NCI-H2196 (cell line): Measurements from ENCODE around the gene RAB19.
A peak's percentile ranks its signal among the peaks of the same experiment; 100 is the strongest.
"Not testable (repeated sequence)": the region's sequence is repeated elsewhere in the genome, so short reads cannot be mapped to it uniquely, and the experiment has no call there.

Experiments
- DNase-seq: peaks from one replicate; lab custom pipeline; 2025; ENCODE audit not compliant: unreplicated experiment; lab: John Stamatoyannopoulos, UW

RAB19 gene

DNA sequence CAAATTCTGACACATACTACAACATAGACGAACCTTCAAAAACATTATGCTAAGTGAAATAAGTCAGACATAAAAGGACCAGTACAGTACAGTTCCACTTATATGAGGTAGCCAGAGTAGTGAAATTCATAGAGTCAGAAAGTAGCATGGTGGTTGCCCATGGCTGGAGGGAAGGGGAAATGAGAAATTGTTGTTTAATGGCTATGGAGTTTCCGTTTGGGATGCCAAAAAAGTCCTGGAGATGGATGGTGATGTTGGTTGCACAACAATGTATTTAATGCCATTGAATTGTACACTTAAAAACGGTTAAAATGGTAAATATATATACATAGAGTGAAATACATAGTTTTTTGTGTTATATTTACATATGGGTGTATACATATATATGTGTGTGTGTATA, 3.5 kb upstream of the RAB19 start:
- no peak for DNase-seq

- DNase-seq, result no peak
Observed at GRCh38 chr7:140402178-140402835, 1.6 kb upstream of the RAB19 start.

GRCh38 chr7:140404565-140405065, 757 bp downstream of the RAB19 start:
- no peak for DNase-seq

DNA sequence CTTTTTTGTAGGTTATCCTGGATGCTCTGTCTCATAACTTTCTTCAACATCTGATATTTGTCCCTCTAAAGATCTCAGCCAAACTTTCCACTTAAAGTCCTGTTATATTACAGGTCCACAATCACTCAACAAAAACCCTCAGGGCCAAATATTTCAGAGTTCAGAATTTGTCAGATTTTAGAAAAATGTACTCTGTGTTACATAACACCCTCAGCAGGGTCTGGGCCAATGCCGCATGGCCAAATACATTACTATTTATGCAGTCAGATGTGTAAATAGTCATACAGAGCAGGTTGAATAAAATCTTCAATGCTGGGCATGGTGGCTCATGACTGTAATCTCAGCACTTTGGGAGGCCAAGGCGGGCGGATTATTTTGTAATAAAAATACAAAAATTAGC, 11.5 kb downstream of the RAB19 start:
- no peak for DNase-seq

- not testable (repeated sequence) for DNase-seq
Observed at GRCh38 chr7:140415816-140416215, 12.0 kb downstream of the RAB19 start.

GRCh38 chr7:140416560-140416959, 12.7 kb downstream of the RAB19 start:
- DNase-seq, result no peak

DNA sequence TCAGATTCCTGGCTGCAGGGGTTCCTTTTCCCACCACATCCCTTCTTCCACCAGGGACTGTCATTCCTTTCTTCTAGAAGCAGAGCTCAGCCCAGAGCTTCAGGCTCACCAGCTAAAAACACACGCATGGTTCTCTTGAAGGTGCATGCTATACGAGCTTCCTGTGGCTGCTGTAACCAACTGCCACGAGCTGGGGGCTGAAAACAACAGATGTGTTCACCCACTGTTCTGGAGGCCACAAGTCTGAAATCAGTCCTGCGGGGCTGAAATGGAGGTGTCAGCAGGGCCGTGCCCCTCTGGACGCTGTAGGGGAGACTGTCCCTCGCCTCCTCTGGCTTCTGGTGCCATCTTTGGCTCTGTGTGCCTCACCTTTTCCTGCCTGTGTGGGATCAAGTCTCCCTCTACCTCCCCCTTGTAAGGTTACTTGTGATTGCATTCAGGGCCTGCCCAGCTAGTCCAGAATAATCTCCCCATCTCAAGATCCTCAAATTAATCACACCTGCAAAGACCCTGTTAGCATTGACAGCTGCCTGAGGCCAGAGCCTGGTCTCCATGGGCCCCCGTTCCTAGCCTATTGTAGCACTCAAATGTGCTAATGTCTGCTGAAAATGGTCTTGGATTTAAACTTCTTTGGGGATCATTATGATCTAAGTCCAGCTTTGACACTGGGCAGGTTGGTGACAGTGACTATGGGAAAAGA, 13.7 kb downstream of the RAB19 start:
- DNase-seq, result no peak

DNA sequence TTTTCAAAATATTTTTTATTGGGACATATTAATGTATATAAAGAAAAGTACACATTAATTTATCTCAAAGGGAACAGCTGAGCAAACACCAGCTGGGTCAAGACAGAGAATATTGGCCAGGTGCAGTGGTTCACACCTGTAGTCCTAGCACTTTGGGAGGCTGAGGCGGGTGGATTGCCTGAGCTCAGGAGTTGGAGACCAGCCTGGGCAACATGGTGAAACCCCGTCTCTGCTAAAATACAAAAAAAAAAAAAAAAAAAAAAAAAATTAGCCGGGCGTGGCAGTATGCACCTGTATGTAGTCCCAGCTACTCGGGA, 14.3 kb downstream of the RAB19 start:
- DNase-seq, result peak; percentile 46

GRCh38 chr7:140418653-140419052, 14.8 kb downstream of the RAB19 start:
- no peak for DNase-seq

DNA sequence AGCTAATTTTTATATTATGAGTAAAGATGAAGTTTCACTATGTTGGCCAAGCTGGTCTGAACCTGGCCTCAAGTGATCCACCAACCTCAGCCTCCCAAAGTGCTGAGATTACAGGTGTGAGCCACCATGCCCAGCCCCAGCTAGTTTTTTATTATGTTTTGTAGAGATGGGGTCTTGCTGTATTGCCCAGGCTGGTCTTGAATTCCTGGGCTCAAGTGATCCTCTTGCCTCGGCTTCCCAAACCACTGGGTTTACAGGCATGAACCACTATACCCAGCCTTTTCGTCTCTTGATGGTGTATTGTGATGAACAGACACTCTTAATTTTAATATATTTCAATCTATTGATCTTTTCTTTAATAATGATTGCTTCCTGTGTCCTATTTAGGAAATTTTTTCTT, 17.7 kb downstream of the RAB19 start:
- no peak for DNase-seq

DNA sequence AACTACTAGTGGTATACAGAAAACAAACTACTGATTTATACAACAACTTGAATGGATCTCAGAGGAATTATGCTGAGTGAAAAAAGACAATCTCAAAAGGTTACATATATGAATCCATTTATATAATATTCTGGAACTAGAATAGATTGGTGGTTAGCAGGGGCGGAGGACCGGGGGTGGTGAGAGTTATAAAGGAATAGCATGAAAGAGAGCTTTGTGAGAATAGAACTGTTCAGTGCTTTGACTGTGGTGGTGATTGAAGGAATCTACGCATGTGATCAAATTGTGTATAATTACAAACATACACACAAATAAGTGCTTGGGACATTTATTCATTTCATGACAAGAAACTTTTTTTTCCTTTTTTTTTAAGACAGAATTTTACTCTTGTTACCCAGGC, 19.6 kb downstream of the RAB19 start:
- DNase-seq, result no peak

DNA sequence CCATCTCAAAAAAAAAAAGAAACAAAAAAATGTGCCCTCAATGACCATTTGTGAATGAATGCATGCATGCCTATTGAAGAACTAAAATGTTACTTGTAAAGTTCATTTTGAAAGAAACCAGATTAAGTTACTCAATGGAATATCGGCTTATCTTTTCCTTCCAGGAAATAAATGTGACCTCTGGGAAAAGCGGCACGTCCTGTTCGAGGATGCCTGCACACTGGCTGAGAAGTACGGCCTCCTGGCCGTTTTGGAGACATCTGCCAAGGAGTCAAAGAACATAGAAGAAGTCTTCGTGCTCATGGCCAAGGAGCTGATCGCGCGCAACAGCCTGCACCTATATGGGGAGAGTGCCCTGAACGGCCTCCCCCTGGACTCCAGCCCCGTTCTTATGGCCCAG, 21.9 kb downstream of the RAB19 start:
- DNase-seq, result no peak

- DNase-seq, result no peak
Observed at GRCh38 chr7:140426130-140426529, 22.3 kb downstream of the RAB19 start.

- no peak for DNase-seq
Observed at GRCh38 chr7:140433396-140433795, 29.5 kb downstream of the RAB19 start.

- no peak for DNase-seq
Observed at GRCh38 chr7:140435252-140435895, 31.5 kb downstream of the RAB19 start.

DNA sequence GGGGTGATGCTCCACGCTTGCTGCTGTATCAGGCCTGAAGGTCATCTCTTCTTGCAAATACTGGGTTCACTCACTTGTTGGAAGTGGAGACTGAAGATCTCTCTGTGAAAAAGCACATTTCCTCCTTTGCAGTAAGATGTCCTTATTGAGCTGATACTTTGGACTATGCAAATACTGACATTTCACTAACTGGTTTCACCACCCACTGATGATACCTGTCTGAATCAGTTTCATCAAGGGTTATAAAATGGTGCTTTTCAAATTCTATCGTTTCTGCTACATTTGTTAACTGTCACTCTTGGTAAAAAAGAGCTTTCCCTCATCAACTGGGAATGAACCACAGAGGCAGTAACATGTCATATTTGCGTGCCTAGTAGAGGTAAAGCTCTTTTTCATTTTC, 35.5 kb downstream of the RAB19 start:
- no peak for DNase-seq

DNA sequence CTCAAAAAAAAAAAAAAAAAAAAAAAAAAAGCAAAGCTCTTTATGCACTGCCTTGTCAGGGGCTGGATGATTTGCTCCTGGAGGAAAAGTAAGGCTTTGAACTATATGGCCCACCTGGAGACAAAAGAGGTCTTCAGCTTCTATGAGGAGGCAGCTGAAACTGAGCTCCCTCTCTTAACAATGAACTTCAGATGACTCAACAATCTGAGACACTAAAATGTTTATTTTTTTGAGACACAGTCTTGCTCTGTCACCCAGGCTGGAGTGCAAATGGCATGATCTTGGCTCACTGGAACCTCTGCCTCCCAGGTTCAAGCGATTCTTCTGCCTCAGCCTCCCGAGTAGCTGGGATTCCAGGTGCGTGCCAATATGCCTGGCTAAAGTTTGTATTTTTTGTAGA, 36.7 kb downstream of the RAB19 start:
- DNase-seq, result no peak

- DNase-seq, result no peak
Observed at GRCh38 chr7:140441519-140441918, 37.7 kb downstream of the RAB19 start.

- no peak for DNase-seq
Observed at GRCh38 chr7:140446467-140446866, 42.6 kb downstream of the RAB19 start.

- DNase-seq, result no peak
Observed at GRCh38 chr7:140447841-140448240, 44.0 kb downstream of the RAB19 start.

- no peak for DNase-seq
Observed at GRCh38 chr7:140448781-140449480, 45.1 kb downstream of the RAB19 start.

GRCh38 chr7:140451716-140452115, 47.9 kb downstream of the RAB19 start:
- no peak for DNase-seq
